ENCODE results near the gene IRF2BPL. TPM values are rescaled to one million over a fixed set of nuclear protein-coding genes. Genes with fewer than 3 reads are reported as not detected.

IRF2BPL gene
- polyA plus RNA-seq, 1 donor (not counting 4 experiments of a cell fraction or from before 2014, with no cell fraction given): 5.6 TPM

DNA sequence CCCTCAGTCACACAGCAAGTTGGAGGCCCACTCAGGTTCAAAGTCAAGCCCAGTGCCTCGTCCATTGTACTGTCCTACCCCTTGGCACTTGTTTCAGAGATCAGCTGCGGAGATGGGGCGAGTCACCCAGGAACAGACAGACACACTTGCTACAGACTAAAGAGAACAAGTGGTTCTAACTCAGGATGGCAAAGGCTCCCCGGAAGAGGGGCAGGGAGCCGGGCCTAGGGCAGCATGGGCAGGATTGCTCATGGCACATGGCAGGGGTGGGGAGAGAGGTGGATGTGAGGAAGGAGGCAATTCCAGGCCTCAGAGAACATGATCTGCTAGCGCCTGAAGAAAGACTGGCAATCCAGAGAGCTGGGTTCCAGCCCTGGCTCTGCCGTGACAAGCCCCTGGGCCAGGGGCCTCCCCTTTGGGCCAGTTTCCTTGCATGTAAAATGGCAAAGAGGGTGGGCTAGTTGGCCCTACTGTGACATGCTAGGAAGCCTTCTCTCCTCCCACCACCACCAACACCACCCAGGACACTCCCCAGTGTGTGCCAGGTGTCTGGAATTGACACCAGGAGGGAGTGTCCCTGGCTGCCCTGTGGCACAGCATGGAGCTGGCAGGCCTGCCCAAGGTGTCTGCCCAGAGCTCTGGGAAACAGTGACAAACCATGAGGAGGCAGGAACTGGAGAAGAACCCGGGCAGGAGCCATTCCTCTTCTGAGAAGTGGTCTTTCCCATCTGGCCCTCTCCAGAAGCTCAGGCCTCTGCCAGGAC lies 24.0 kb upstream of the IRF2BPL start:
- TF ChIP-seq, protein P1, sequence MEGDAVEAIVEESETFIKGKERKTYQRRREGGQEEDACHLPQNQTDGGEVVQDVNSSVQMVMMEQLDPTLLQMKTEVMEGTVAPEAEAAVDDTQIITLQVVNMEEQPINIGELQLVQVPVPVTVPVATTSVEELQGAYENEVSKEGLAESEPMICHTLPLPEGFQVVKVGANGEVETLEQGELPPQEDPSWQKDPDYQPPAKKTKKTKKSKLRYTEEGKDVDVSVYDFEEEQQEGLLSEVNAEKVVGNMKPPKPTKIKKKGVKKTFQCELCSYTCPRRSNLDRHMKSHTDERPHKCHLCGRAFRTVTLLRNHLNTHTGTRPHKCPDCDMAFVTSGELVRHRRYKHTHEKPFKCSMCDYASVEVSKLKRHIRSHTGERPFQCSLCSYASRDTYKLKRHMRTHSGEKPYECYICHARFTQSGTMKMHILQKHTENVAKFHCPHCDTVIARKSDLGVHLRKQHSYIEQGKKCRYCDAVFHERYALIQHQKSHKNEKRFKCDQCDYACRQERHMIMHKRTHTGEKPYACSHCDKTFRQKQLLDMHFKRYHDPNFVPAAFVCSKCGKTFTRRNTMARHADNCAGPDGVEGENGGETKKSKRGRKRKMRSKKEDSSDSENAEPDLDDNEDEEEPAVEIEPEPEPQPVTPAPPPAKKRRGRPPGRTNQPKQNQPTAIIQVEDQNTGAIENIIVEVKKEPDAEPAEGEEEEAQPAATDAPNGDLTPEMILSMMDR (optimal IDR thresholded peaks at IDR 0.05 in 1 of 3, IDR thresholded peaks at IDR 0.05 in 1 of 3, conservative IDR thresholded peaks at IDR 0.05 in 1 of 3; ENCODE audit: extremely low read depth in 1 of 3, insufficient read depth in 2 of 3, low read length in 3 of 3): no peak
- peak; percentile 22 for TF ChIP-seq EZH2 (IDR thresholded peaks at IDR 0.05; ENCODE audit: low read length)
- Histone ChIP-seq H3K4me2 (ENCODE audit: control insufficient read depth, extremely low read depth, insufficient read depth, low read depth, low read length) (no peak overlapping the region), H3K27me3 (ENCODE audit: control insufficient read depth, extremely low read depth, insufficient read depth, low read length) (no peaks in the 10 kb centered on the region), H3K9me3 (ENCODE audit: control insufficient read depth, low read depth, low read length) (peaks cover 3% of the 10 kb centered on the region), H3K27ac (ENCODE audit: control insufficient read depth, insufficient read depth, low read length) (no peak overlapping the region), H3K4me1 (ENCODE audit: control insufficient read depth, extremely low read depth, insufficient read depth, low read length) (peaks cover 11% of the 10 kb centered on the region), H3K36me3 (ENCODE audit: control insufficient read depth in 2 of 2, extremely low read depth in 1 of 2, insufficient read depth in 2 of 2, low read length in 2 of 2) (no peaks in the 10 kb centered on the region), H4K20me1 (ENCODE audit: control insufficient read depth, extremely low read depth, insufficient read depth, low read length) (no peaks in the 10 kb centered on the region), H2AFZ (ENCODE audit: control insufficient read depth, low read length) (peak overlapping the region; percentile 41), H3K9me1 (ENCODE audit: control insufficient read depth, extremely low read depth, insufficient read depth, low read length) (no peaks in the 10 kb centered on the region), H3K79me2 (ENCODE audit: control insufficient read depth, insufficient read depth, low read length) (no peaks in the 10 kb centered on the region), H3K9ac (ENCODE audit: control insufficient read depth, extremely low read depth, insufficient read depth, low read length) (no peak overlapping the region), H3K4me3 (ENCODE audit: control insufficient read depth in 2 of 3, extremely low read depth in 1 of 3, insufficient read depth in 2 of 3, low read depth in 1 of 3, low read length in 3 of 3) (no peak overlapping the region)
- DNase-seq (ENCODE audit: low read depth, low spot score) (no peak), FAIRE-seq (no peak)
- dilution Hi-C loops (cut with MboI; ENCODE audit: extremely low pct_ligation_motif_present, low sequenced_read_pairs): no loop called here

DNA sequence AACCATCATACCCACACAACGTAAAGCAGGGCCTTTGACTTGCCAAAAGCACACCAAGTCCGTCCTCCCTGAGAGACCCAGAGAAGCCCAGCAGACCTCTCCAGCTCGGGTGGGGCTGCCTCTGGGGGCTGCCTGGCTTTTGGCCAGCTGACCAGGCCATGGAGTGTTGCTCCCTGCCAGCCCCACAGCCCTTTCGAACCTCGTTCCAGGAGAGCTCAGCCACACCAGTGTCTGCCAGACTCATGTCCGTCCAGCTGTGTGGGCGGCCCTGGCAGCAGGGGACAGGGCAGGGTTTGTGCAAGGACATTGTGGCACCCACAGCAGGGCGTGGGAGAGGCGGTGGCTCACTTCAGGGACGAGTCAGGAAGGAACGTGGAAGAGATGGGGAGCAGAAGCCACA lies 22.6 kb upstream of the IRF2BPL start:
- TF ChIP-seq, protein P1 (optimal IDR thresholded peaks at IDR 0.05 in 1 of 3, IDR thresholded peaks at IDR 0.05 in 1 of 3, conservative IDR thresholded peaks at IDR 0.05 in 1 of 3; ENCODE audit: extremely low read depth in 1 of 3, insufficient read depth in 2 of 3, low read length in 3 of 3): no peak
- TF ChIP-seq EZH2 (IDR thresholded peaks at IDR 0.05; ENCODE audit: low read length): no peak
- Histone ChIP-seq H3K9me1 (ENCODE audit: control insufficient read depth, extremely low read depth, insufficient read depth, low read length) (no peaks in the 10 kb centered on the region), H3K27ac (ENCODE audit: control insufficient read depth, insufficient read depth, low read length) (no peak overlapping the region), H3K4me2 (ENCODE audit: control insufficient read depth, extremely low read depth, insufficient read depth, low read depth, low read length) (no peak overlapping the region), H3K27me3 (ENCODE audit: control insufficient read depth, extremely low read depth, insufficient read depth, low read length) (no peaks in the 10 kb centered on the region), H3K9ac (ENCODE audit: control insufficient read depth, extremely low read depth, insufficient read depth, low read length) (no peak overlapping the region), H3K9me3 (ENCODE audit: control insufficient read depth, low read depth, low read length) (peaks cover 2% of the 10 kb centered on the region), H3K36me3 (ENCODE audit: control insufficient read depth in 2 of 2, extremely low read depth in 1 of 2, insufficient read depth in 2 of 2, low read length in 2 of 2) (no peaks in the 10 kb centered on the region), H3K4me3 (ENCODE audit: control insufficient read depth in 2 of 3, extremely low read depth in 1 of 3, insufficient read depth in 2 of 3, low read depth in 1 of 3, low read length in 3 of 3) (no peak overlapping the region), H3K4me1 (ENCODE audit: control insufficient read depth, extremely low read depth, insufficient read depth, low read length) (peaks cover 20% of the 10 kb centered on the region), H2AFZ (ENCODE audit: control insufficient read depth, low read length) (peak overlapping the region; percentile 9), H3K79me2 (ENCODE audit: control insufficient read depth, insufficient read depth, low read length) (no peaks in the 10 kb centered on the region), H4K20me1 (ENCODE audit: control insufficient read depth, extremely low read depth, insufficient read depth, low read length) (no peaks in the 10 kb centered on the region)
- FAIRE-seq: no peak
- DNase-seq (ENCODE audit: low read depth, low spot score): no peak
- dilution Hi-C loops (cut with MboI; ENCODE audit: extremely low pct_ligation_motif_present, low sequenced_read_pairs): no loop called here
